IPS DF 4.7 (cell line): Measurements from ENCODE around the gene DPH6.
"Not testable (repeated sequence)": the region's sequence is repeated elsewhere in the genome, so short reads cannot be mapped to it uniquely, and the experiment has no call there.

ENCODE experiments used
- DNase-seq: peaks from one replicate; pipeline ENCODE4 v3.0.0-alpha.2; 2013; ENCODE audit warnings: low spot score; ENCODE audit errors: extremely low read depth

Gene DPH6

DNA sequence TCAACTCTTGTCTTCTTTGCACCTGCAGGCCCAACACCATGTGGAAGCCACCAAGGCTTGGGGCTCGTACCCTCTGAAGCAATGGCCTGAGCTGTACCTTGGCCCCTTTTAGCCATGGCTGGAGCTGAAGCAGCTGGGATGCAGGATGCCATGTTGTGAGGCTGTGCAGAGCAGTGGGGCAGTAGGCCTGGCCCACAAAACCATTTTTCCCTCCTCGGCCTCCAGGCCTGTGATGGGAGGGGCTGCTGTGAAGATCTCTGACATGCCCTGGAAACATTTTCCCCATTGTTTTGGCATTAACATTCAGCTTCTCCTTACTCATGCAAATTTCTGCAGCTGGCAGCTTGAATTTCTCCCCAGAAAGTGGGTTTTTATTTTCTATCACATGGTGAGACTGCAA, 58.5 kb downstream of the DPH6 start:
- DNase-seq = no peak

DNA sequence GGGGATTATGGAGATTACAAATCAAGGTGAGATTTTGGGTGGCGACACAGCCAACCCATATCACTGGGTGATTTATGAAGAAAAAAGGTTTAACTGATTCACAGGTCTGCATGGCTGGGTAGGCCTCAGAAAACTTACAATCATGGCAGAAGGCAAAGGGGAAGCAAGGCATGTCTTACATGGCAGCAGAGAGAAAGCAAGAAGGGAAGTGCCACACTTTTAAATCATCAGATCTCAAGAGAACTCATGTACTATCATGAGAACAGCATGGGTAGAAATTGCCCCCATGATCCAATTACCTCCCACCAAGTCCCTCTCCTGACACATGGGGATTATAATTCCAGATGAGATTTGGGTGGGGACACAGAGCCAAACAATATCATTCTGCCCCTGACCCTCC, 59.7 kb downstream of the DPH6 start:
- DNase-seq = no peak

DNA sequence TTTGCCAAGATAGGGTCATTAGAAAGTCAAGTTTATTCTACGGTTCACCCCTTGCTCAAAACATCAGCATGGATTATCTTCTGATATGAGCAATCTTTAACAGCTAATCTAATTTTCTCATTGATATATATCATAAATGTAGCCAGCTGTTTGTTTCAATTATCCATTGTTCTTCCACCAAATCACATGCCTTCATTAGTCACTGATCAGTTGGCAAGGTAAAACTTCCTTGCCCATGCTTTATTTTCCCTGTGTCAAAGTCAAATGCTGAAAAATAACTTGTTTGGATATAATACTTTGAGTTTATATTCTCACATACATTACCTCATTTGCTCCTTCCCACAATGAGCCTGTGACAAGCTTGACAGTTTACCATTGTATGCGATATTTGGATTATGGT, 60.6 kb downstream of the DPH6 start:
- DNase-seq = no peak

DNA sequence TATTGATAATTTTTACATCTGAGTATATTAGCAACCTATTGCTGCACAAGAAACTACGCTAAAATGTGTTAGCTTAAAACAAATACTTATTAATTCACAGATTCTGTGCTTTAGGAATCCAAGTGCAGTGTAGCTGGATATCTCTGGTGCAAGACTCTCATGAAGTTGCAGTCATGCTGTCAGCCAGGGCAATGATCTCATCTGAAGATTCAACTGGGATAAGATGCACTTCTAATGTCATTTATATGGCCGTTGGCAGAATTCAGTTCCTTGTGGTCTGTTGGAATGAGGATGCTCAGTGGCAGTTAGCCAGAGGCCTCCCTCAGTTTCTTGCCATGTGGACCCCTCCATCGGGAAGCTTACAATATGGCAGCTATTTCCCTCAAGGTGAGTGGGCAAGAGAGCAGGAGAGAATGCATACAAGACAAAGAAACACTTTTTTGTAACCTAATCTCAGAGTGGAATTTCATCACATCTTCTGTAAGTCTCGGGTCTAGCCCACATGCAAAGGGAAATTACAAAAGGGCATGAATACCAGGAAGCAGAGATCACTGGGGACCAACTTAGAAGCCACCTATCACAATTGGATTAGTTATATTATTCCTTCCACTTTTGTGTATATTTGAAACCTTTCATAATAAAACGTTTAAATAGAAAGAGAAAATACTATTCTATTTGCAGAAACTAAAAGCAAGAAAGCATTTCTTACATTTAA, 61.6 kb downstream of the DPH6 start:
- no peak for DNase-seq

DNA sequence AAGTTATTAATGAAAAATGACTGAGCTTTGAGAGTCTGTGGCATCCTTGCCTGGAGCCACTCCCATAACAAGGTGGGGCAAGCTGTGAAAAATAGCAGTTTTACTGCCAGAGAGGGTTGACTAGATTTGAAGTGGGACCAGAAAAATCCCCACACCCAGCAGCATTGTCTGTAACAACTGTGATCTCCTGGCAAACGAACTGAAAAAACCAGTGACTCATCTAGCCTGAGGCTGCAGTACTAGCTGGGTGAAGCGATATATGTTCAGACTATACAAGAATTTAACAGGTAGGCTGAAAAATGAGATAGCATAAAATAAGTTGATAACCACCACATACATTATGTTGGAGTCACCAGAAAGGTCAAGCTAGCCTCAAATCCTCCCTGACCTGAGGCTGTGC, 64.0 kb downstream of the DPH6 start:
- DNase-seq = no peak

DNA sequence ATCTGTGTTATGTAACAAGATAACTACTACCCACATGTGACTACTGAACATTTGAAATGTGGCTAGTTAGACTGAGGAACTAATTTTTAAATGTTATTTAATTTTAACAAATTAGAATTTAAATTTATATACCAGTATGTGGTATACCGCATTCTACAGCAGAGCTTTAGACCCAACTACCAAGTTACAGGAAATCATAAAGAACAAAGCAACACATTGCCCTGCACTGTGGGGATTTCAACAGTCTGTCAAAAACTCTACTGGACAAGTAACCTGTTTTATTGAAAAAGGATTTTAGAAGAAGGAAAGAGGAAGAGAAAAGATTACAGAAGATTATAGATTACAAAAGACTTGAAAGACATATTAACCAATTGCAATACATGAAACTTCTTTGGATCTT, 64.9 kb downstream of the DPH6 start:
- no peak for DNase-seq

DNA sequence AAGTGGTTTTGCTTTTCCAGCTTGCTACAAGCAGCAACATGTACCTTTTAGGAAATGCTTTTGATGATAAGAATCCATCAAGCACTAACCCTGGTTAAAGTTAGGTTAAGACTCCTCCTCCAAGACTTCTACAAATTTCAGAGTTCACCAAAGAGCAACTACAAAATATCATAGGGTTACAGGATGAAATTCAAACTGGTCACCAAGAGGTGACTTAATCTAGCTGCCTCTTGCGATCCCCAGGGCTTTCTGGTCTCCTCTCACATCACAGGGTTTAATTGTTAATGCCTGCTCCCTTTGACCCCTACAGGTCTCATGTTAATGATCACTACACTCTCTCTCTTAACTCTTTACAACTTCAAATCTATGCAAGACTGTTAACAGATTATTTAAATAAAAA, 66.5 kb downstream of the DPH6 start:
- no peak for DNase-seq

DNA sequence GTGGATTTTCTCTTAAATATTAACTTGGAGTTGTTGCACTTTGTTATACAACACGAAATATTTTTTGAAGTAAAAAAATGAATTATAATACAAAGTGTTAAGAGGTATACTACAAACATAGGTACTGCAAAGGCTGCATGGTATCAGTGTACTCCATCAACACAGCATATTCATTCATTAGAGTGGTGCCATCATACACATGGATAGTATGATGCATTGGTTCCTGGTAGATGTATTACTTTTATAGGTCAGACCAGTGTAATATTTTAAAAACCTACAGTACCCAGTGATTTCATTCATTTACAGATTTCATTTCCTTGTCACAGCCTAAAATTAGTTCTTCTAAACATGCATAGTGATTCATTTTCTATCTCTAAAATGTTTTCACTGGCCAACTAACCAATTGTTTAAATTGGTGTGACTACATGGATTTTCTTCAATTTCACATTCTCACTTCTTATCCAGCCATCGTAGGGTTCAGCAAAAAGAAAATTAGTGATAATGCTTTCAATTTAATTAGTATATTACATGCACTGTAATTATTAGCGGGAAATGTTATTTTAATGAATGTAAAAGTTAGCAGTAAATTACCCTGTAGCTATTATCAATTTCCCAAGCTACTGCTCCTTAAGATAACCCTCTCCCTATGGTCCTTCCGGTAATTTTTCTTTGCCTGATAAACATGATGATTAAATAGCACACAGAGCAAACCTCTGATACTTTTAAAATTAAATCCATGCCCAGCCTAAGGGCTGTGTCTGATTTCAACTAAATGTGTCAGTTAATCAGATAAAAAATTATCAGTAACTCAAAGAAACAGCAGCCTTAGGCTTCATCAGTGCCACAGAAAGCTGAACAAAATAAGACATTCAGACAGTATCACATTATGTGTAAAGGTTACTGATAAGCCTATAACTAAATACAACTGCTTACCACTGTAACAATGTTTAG, 68.4 kb downstream of the DPH6 start:
- no peak for DNase-seq

DNA sequence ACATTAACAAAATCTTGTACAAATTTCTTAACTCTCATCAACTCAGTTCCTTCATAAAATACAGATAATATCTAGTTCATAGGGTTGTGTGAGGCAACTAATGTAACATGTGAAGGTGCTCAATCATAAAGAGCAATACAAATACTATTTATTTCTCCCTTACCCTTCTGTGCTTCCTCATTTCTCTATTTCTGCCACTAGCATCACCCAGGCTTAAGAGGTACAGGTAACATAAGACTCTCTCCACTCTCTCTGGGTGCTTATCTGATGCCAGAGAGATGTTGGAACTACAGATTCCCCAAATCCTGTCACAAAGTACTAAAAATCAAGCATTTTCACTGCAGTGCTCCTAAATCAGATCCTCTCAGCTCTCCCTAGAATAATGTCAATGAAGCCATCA, 74.9 kb downstream of the DPH6 start:
- DNase-seq = no peak

DNA sequence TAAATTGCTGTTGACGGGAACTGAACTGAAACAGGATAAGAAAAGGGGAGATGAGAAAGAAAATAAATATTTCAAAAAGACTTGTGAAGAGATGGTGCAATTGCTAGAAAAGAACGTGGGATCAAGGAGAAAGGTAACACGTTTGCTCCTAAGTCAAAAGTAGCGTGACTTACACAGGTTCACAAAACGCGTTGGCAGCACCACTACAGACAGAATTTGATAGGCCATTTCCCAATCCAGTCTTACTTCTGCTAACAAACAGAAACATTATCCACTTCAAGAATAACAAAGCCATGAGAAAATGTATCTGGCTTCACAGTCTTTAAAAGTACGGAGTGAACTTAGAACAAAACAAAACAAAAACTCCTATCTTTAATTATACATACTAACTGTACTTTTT, 75.5 kb downstream of the DPH6 start:
- DNase-seq = no peak

DNA sequence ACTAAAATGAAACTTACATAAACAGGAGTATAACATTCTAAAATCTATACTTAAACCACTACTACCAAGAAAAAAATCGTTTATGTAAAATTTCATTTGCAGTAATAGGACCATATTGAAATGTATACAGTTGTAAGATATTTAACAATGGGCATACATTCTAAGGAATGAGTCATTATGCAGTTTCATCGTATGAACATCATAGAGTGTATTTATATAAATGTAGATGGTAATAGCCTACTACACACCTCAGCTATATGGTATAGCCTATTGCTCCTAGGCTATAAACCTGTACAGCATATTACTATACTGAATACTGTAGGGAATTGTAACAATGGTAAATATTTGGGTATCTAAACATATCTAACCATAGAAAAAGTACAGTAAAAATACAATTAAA, 79.5 kb downstream of the DPH6 start:
- no peak for DNase-seq

DNA sequence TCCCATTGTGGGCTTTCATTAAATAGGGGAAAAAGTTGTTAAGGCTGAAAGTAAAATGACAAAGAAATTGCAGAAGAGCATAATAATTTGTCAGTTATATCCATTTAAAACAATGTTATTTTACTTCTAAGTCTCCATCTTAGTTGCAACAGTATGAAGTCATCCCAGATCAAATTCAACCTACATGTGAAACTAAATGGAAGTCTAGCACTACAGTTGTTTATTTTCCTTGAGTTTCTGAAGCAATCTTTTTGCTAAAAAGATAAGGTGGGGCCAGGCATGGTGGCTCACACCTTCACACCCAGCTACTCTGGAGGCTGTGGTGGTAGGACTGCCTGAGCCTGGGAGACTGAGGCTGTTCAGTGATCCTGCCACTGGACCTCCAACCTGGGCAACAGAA, 80.2 kb downstream of the DPH6 start:
- DNase-seq = no peak

DNA sequence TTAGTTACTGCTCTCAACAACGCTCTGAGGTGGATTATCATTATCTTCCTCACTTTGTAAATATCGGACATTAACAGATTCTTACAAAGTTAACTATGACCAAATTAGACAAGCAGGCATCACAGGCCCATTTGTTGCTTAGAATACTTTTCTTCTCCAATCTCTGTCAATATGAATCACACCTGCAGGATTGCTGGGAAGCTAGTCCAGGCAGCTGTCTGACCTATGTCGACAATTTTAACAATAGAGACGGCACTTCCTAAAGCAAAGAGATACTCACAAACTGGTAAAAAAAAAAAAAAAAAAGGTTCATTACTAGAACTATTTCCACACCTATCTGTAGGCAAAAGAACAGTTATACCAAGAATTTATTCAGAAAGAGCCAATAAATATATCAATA, 85.3 kb downstream of the DPH6 start:
- no peak for DNase-seq

DNA sequence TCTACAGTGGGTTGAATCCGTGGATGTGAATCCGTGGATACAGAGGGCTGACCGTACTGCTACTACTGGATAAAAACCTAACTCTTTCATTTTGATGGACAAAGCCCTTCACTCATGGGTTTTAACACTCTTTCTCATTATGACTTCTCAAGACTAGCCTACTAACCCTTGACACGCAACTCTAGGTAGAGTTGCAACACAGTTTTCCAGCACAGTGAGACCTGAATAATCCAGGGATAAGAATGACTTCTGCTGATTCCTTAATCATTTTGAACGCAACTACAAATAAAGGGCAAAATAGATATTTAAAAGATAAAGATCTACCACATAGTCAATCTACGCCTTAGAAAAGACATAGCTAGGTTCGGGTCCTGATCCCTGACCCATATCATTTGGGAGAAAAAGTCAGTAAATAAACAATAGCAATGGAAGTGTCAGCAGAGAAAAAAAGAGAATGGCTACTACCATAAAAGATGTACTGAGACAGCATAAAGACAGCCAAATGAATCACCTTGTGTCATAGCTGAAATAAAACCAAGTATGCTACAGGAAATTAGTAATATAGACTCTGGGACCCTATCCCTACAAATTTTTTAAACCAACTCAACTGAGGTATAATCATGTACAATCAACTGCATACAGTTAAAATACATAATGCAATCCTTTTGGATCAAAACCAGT, 87.6 kb downstream of the DPH6 start:
- no peak for DNase-seq

DNA sequence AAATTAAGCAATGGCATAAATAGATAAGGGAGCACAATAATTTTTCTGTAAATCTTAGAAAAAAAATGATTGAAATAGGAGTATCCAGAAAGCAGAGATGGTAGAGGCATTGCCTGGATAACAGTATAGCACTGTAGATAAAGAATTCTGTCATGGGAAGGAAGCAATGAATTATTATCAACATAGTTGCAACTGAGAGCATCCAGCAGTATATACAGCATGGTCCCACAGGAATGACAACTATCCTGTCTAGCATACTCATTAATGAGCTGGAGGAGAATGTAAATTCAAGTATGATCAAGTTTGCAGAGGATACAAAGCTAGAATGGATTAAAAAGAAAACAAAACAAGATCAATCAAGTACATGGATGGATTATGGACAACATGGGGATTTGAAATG, 90.8 kb downstream of the DPH6 start:
- DNase-seq = no peak

DNA sequence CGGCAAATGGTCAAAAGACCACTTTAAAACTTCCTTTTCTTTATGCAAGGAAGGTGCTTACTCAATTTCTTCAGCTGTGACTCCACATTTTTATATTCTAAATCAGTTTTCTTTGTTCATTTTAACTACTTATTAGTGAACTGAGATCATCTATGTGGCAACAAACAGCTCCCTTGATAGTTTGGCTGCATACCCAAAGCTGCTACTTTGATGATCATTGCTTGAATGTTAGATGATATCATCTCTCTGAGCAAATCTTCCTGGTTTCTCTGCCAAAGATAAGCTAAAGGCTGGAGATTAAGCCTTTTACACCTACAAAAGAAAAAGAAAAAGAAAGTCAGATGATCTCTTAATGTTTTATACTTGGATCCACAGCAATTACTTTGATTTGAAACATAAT, 95.5 kb downstream of the DPH6 start:
- DNase-seq = no peak

DNA sequence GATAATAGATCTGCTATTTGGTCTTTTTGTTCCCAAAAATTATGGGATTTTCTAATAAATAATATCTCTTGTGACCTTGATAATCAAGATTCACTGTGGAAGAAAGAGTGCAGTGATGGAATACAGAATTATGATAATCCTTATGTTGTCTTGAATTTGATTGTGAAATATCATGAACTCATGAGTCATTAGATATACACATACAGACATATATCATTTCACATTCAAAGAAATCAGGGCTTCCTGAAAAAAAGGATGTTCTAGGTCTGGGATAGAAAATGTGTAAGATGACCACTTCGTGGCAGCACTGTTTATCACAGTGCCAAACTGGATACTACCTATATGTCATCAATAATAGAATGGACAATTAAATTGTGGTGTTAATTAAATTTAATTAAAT, 97.7 kb downstream of the DPH6 start:
- DNase-seq = no peak

DNA sequence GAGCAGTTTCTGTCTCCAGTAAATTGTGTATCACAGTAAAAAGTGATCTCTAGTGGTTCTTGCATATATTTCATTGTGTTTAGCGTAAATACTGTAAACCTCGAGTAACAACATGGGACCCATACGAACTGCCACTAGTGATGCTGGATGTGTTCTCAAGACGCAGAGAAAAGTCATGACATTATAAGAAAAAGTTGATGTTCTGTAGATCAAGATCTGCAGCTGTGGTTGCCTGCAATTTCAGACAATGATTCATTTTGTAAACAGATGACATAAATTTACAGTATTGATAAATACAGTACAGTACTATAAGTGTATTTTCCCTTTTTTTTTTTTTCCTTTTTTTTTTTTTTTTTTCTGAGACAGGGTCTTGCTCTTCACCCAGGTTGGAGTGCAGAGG, 100.1 kb downstream of the DPH6 start:
- DNase-seq = no peak

DNA sequence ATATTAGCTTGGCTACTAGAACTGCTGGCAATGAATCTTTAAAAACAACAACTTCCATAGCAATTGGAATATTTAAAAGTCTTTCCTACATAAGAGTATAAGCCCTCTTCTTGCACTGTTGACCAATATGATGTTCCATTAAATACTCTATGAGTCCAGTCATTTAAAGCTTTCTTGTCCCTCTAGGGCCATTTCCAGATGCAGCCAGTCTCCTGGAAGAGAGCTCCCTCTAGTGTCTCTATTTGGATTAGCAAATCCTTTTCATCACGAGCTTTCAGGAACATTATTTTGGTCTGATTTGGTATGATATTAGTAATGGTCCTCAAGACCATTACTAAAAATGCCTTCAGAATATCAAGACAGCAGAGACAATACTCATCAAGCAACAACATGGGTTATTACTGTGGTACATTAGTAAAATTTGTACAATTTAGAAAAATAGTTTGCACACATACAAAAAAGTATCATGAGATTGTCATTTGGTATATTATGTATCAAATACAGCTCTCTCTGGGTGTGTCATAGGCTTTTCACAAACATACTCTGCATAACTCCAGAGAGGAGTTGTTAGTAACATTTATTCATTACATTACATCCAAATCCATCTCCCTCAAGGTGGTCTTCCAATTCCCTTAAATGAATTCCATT, 101.3 kb downstream of the DPH6 start:
- no peak for DNase-seq

DNA sequence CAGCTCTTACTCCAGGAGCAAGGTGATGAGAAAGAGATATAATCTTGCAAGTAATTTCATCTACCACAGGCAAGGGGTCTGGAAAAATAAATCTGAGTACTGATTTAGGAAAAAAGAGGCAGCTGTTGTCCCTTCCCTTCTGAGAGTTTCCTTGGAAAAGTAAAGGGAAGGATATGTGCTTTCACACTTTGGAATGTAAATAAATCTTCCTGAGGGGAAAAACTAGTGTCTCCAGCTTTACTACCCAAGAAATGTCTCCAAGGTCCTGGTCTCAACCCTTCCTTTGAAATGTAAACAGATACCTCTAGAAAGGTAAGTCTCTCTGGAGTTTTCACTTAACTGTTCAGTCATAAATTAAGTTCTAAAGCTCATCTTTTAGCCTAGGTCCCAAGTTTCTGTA, 102.6 kb downstream of the DPH6 start:
- no peak for DNase-seq

DNA sequence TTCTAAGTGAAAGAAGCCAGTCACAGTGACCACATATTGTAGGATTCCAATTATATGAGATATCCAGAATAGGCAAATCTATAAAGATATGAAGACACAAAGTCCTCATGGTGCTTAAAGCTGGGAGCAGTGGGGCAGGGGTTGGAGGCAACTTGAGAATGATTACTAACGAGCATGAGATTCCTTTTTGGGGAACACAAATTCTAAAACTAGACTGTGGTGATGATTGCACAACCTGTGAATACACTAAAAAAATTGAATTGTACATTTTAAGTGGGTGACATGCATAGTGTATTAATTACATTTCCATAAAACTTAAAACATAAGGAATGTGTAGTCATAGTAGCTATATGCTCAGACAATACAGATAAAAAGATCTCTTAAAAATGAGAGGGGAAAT, 103.2 kb downstream of the DPH6 start:
- DNase-seq = no peak

DNA sequence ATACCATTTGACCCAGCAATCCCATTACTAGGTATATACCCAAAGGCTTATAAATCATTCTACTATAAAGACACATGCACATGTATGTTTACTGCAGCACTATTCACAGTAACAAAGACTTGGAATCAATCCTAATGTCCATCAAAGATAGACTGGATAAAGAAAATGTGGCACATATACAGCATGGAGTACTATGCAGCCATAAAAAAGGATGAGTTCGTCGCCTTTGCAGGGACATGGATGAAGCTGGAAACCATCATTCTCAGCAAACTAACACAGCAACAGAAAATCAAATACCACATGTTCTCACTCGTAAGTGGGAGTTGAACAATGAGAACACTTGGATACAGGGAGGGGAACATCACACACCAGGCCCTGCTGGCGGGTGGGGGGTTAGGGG, 104.7 kb downstream of the DPH6 start:
- DNase-seq = not testable (repeated sequence)
